Endothelial cell (in vitro differentiated cells): Measurements from ENCODE around the gene SCP2. TPM values are rescaled to one million over a fixed set of nuclear protein-coding genes. Genes with fewer than 3 reads are reported as not detected.

Experiments
- DNase-seq: peaks from one replicate; pipeline ENCODE4 v3.0.0; 2021; ENCODE audit warnings: low spot score
- H3K27ac Mint-ChIP-seq: one replicate; pipeline ENCODE4 v1.8.0; 2021; ENCODE audit warnings: mixed read lengths, inconsistent platforms; ENCODE audit not compliant: unreplicated experiment
- H3K27me3 Mint-ChIP-seq: one replicate; pipeline ENCODE4 v1.8.0; 2021; ENCODE audit warnings: mild to moderate bottlenecking, moderate library complexity, mixed read lengths, inconsistent platforms; ENCODE audit not compliant: unreplicated experiment
- H3K36me3 Mint-ChIP-seq: one replicate; pipeline ENCODE4 v1.8.0; 2021; ENCODE audit warnings: mild to moderate bottlenecking, low read depth, mixed read lengths, inconsistent platforms; ENCODE audit not compliant: unreplicated experiment
- H3K4me1 Mint-ChIP-seq: one replicate; pipeline ENCODE4 v1.8.0; 2021; ENCODE audit warnings: mild to moderate bottlenecking, mixed read lengths, inconsistent platforms; ENCODE audit not compliant: unreplicated experiment
- H3K4me3 Mint-ChIP-seq: one replicate; pipeline ENCODE4 v1.8.0; 2021; ENCODE audit warnings: mild to moderate bottlenecking, mixed read lengths, inconsistent platforms; ENCODE audit not compliant: unreplicated experiment
- H3K9me3 Mint-ChIP-seq: one replicate; pipeline ENCODE4 v1.8.0; 2021; ENCODE audit warnings: mixed read lengths, inconsistent platforms; ENCODE audit not compliant: unreplicated experiment
- CTCF ChIP-seq: fragments of 200-600 bp; sonication (generic); IDR thresholded peaks from one replicate; pipeline ENCODE4 v1.5.0; 2021; ENCODE audit warnings: antibody characterized with exemption; ENCODE audit not compliant: unreplicated experiment
- total RNA-seq: library from RNA; stranded (reverse); fragmentation: NEBNext Ultra II Directional; extraction: Animal tissue kit (Norgen Biotek cat#: 25700); gene quantifications from one replicate; pipeline ENCODE4 v1.2.1, GENCODE V29; 2021; ENCODE audit not compliant: unreplicated experiment

The SCP2 gene
- total RNA-seq, 1 donor from 2014 or later = 93.2 TPM

GRCh38 chr1:52919723-52920483, 7.2 kb upstream of the SCP2 start:
- Mint-ChIP-seq H3K27me3 (peaks cover 4% of the 10 kb centered on the region), H3K27ac (no peak overlapping the region), H3K36me3 (peaks cover 11% of the 10 kb centered on the region), H3K4me3 (no peak overlapping the region), H3K9me3 (no peaks in the 10 kb centered on the region), H3K4me1 (no peaks in the 10 kb centered on the region)
- no peak for DNase-seq
- TF ChIP-seq CTCF = no peak

GRCh38 chr1:52920791-52921291, 6.2 kb upstream of the SCP2 start:
- Mint-ChIP-seq H3K4me3 (peak overlapping the region; percentile 15), H3K36me3 (peaks cover 11% of the 10 kb centered on the region), H3K4me1 (no peaks in the 10 kb centered on the region), H3K27me3 (peaks cover 4% of the 10 kb centered on the region), H3K9me3 (no peaks in the 10 kb centered on the region), H3K27ac (no peak overlapping the region)
- DNase-seq = no peak
- no peak for TF ChIP-seq CTCF

GRCh38 chr1:52925571-52926005, 1.5 kb upstream of the SCP2 start:
- Mint-ChIP-seq H3K4me3 (no peak overlapping the region), H3K27me3 (peaks cover 8% of the 10 kb centered on the region), H3K9me3 (no peaks in the 10 kb centered on the region), H3K4me1 (peaks cover 7% of the 10 kb centered on the region), H3K36me3 (peaks cover 4% of the 10 kb centered on the region), H3K27ac (no peak overlapping the region)
- no peak for TF ChIP-seq CTCF
- no peak for DNase-seq

- peaks cover 8% of the 10 kb centered on the region for H3K27me3 Mint-ChIP-seq
- TF ChIP-seq CTCF = no peak
- peaks cover 7% of the 10 kb centered on the region for H3K4me1 Mint-ChIP-seq
- no peak overlapping the region for H3K27ac Mint-ChIP-seq
- H3K36me3 Mint-ChIP-seq = peaks cover 4% of the 10 kb centered on the region
- H3K4me3 Mint-ChIP-seq = peak overlapping the region; percentile 84
- H3K9me3 Mint-ChIP-seq = no peaks in the 10 kb centered on the region
- DNase-seq = no peak
Measured at GRCh38 chr1:52926864-52927211, 238 bp upstream of the SCP2 start.

- DNase-seq = no peak
- Mint-ChIP-seq H3K9me3 (no peaks in the 10 kb centered on the region), H3K27me3 (peaks cover 8% of the 10 kb centered on the region), H3K4me3 (peak overlapping the region; percentile 93), H3K27ac (no peak overlapping the region), H3K36me3 (peaks cover 4% of the 10 kb centered on the region), H3K4me1 (peaks cover 7% of the 10 kb centered on the region)
- TF ChIP-seq CTCF = no peak
Measured at GRCh38 chr1:52928015-52928404, 934 bp downstream of the SCP2 start.
